Transverse colon (tissue), 3 donors: ENCODE measurements around the gene PCDHA7.

Experiments
- POLR2A ChIP-seq: fragments of 450-650 bp; IDR thresholded peaks from one replicate; pipeline ENCODE4 v1.6.1; 2016; ENCODE audit warnings: antibody characterized with exemption, mild to moderate bottlenecking, moderate library complexity
- POLR2AphosphoS5 ChIP-seq, 3 donors: sonication (generic); formaldehyde crosslinking; IDR thresholded peaks; one replicate each; pipeline ENCODE4 v1.6.1; 2016; ENCODE audit warnings: antibody characterized with exemption in 3 of 3

DNA sequence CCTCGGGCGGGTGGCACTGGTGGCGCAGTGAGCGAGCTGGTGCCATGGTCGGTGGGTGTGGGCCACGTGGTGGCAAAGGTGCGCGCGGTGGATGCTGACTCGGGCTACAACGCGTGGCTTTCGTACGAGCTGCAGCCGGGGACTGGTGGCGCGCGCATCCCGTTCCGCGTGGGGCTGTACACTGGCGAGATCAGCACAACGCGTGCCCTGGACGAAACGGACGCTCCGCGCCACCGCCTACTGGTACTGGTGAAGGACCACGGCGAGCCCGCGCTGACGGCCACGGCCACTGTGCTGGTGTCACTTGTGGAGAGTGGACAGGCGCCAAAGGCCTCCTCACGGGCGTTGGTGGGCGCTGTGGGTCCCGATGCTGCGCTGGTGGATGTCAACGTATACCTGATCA is 25.2 kb upstream of the PCDHA7 start:
- TF ChIP-seq POLR2AphosphoS5 (IDR thresholded peaks at IDR 0.05) (no peak), POLR2A (no peak)
